CD4-positive, CD25-positive, alpha-beta regulatory T cell (primary cell): Measurements from ENCODE around the gene STARD13. TPM values are rescaled to one million over a fixed set of nuclear protein-coding genes. Genes with fewer than 3 reads are reported as not detected.

Experiments used
- ATAC-seq, 2 donors: fragments of 150-1000 bp; cut with Tn5 transposase; one replicate each; pipeline ENCODE4 v1.10.0; 2021; ENCODE audit warnings: low read depth in 2 of 2, moderate number of reproducible peaks in 2 of 2, moderate library complexity in 1 of 2
- DNase-seq, 3 donors: peaks; one replicate each; pipeline versions ENCODE4 v3.0.0 to v3.0.0-alpha.2; 2012 to 2022; ENCODE audit warnings: mixed read lengths in 1 of 3
- H3K27ac ChIP-seq: one replicate; pipeline ENCODE4 v1.7.0; 2013; ENCODE audit warnings: mild to moderate bottlenecking, low read length; ENCODE audit not compliant: insufficient read depth, poor library complexity, severe bottlenecking
- H3K27me3 ChIP-seq: one replicate; pipeline ENCODE4 v1.7.0; 2013; ENCODE audit warnings: low read length; ENCODE audit not compliant: control insufficient read depth, insufficient read depth
- H3K36me3 ChIP-seq: one replicate; pipeline ENCODE4 v1.7.0; 2013; ENCODE audit warnings: mild to moderate bottlenecking, low read length, moderate library complexity; ENCODE audit not compliant: control insufficient read depth, insufficient read depth
- H3K4me1 ChIP-seq: 2 replicates; pipeline ENCODE4 v1.7.0; 2013; ENCODE audit warnings: mild to moderate bottlenecking, low read length; ENCODE audit not compliant: insufficient read depth, control insufficient read depth, poor library complexity, severe bottlenecking
- H3K4me3 ChIP-seq: one replicate; pipeline ENCODE4 v1.7.0; 2013; ENCODE audit warnings: low read depth, mild to moderate bottlenecking, low read length, moderate library complexity
- H3K9me3 ChIP-seq, 2 experiments: 1 replicate in 1 of 2; 2 replicates in 1 of 2; pipeline ENCODE4 v1.7.0; 2013; ENCODE audit warnings: low read length in 2 of 2, mild to moderate bottlenecking in 1 of 2, moderate library complexity in 1 of 2; ENCODE audit not compliant: control insufficient read depth in 2 of 2
- H3K27ac Mint-ChIP-seq, 3 donors: one replicate each; pipeline ENCODE4 v1.8.0; 2020 to 2022; ENCODE audit warnings: mild to moderate bottlenecking in 3 of 3, mixed read lengths in 3 of 3, moderate library complexity in 2 of 3
- H3K27me3 Mint-ChIP-seq: one replicate; pipeline ENCODE4 v1.8.0; 2022; ENCODE audit warnings: mild to moderate bottlenecking, mixed read lengths
- H3K36me3 Mint-ChIP-seq: one replicate; pipeline ENCODE4 v1.8.0; 2020; ENCODE audit warnings: mixed read lengths
- H3K4me1 Mint-ChIP-seq, 4 donors: one replicate each; pipeline ENCODE4 v1.8.0; 2020 to 2022; ENCODE audit warnings: mixed read lengths in 4 of 4, mild to moderate bottlenecking in 1 of 4
- H3K4me3 Mint-ChIP-seq, 4 donors: one replicate each; pipeline ENCODE4 v1.8.0; 2020 to 2022; ENCODE audit warnings: mild to moderate bottlenecking in 4 of 4, mixed read lengths in 4 of 4, moderate library complexity in 3 of 4
- H3K9me3 Mint-ChIP-seq, 7 donors: one replicate each; pipeline ENCODE4 v1.8.0; 2020 to 2022; ENCODE audit warnings: mixed read lengths in 7 of 7, mild to moderate bottlenecking in 3 of 7, moderate library complexity in 2 of 7
- polyA plus RNA-seq, 4 donors: library from polyadenylated mRNA; unstranded; fragments of 300-500 nt; fragmentation: Illumina TruSeq; gene quantifications; one replicate each; pipeline ENCODE4 v1.2.3, GENCODE V29; 2021
- total RNA-seq: library from RNA; stranded (reverse); gene quantifications from one replicate; pipeline ENCODE4 v1.2.3, GENCODE V29; 2022

STARD13 gene
- total and polyA plus RNA-seq, 5 donors from 2014 or later, result not detected

- no peaks in the 10 kb centered on the region for H3K36me3 ChIP-seq
- Mint-ChIP-seq H3K4me1 (peaks cover 0 to 18% (median 11%) of the 10 kb centered on the region in 4 donors), H3K4me3 (no peak overlapping the region), H3K36me3 (no peaks in the 10 kb centered on the region), H3K27ac (no peak overlapping the region), H3K9me3 (peaks cover 0 to 2% (median 0%) of the 10 kb centered on the region in 7 donors), H3K27me3 (peaks cover 31% of the 10 kb centered on the region)
- DNase-seq (no peak), ATAC-seq (no peak)
- peaks cover 29% of the 10 kb centered on the region for H3K27me3 ChIP-seq
- H3K4me1 ChIP-seq, result peaks cover 7% of the 10 kb centered on the region
- no peak overlapping the region for H3K4me3 ChIP-seq
- no peaks in the 10 kb centered on the region for H3K9me3 ChIP-seq
- no peak overlapping the region for H3K27ac ChIP-seq
These were observed 1.8 kb upstream of the STARD13 start for GRCh38 chr13:33287142-33287882.

GRCh38 chr13:33286128-33286527 lies 573 bp upstream of the STARD13 start:
- no peaks in the 10 kb centered on the region for H3K9me3 ChIP-seq
- Mint-ChIP-seq H3K9me3 (peaks cover 0 to 2% (median 0%) of the 10 kb centered on the region in 7 donors), H3K4me3 (peak overlapping the region in 1 of 4 donors; percentile 83), H3K27ac (peak overlapping the region in 1 of 3 donors; percentile 25), H3K36me3 (no peaks in the 10 kb centered on the region), H3K27me3 (peaks cover 31% of the 10 kb centered on the region), H3K4me1 (peaks cover 0 to 18% (median 11%) of the 10 kb centered on the region in 4 donors)
- H3K36me3 ChIP-seq, result no peaks in the 10 kb centered on the region
- peaks cover 7% of the 10 kb centered on the region for H3K4me1 ChIP-seq
- H3K27me3 ChIP-seq, result peaks cover 31% of the 10 kb centered on the region
- H3K4me3 ChIP-seq, result peak overlapping the region; percentile 21
- DNase-seq (no peak), ATAC-seq (no peak)
- H3K27ac ChIP-seq, result no peak overlapping the region

DNA sequence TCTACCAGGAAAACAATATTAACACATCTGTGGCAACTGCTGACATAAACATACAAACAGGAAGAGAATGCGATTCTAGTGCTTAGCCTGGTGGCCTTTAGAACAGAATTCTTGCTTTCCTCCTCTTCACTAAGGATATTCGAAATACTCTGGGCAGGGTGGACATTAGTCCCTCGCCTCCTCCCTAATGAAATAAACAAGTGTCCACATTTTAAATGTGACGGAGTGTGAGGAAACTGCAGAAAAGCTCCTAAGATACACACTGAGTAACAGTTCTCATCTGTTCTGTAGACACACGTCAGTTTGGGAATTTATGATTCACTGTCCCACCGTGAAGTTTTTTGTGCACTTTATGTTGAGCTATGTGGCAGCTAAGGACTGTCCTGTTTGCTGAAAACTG lies 639 bp downstream of the STARD13 start:
- peaks cover 0 to 18% (median 11%) of the 10 kb centered on the region in 4 donors for H3K4me1 Mint-ChIP-seq
- Histone ChIP-seq H3K4me1 (peaks cover 7% of the 10 kb centered on the region), H3K9me3 (no peaks in the 10 kb centered on the region), H3K4me3 (no peak overlapping the region), H3K36me3 (no peaks in the 10 kb centered on the region), H3K27me3 (peaks cover 35% of the 10 kb centered on the region), H3K27ac (no peak overlapping the region)
- H3K9me3 Mint-ChIP-seq, result peaks cover 0 to 2% (median 0%) of the 10 kb centered on the region in 7 donors
- no peaks in the 10 kb centered on the region for H3K36me3 Mint-ChIP-seq
- ATAC-seq (no peak), DNase-seq (no peak)
- H3K27me3 Mint-ChIP-seq, result peaks cover 31% of the 10 kb centered on the region
- H3K27ac Mint-ChIP-seq, result no peak overlapping the region
- peak overlapping the region in 1 of 4 donors; percentile 83 for H3K4me3 Mint-ChIP-seq

- H3K27ac Mint-ChIP-seq, result no peak overlapping the region
These were observed 1.5 kb downstream of the STARD13 start for GRCh38 chr13:33284031-33284430.

DNA sequence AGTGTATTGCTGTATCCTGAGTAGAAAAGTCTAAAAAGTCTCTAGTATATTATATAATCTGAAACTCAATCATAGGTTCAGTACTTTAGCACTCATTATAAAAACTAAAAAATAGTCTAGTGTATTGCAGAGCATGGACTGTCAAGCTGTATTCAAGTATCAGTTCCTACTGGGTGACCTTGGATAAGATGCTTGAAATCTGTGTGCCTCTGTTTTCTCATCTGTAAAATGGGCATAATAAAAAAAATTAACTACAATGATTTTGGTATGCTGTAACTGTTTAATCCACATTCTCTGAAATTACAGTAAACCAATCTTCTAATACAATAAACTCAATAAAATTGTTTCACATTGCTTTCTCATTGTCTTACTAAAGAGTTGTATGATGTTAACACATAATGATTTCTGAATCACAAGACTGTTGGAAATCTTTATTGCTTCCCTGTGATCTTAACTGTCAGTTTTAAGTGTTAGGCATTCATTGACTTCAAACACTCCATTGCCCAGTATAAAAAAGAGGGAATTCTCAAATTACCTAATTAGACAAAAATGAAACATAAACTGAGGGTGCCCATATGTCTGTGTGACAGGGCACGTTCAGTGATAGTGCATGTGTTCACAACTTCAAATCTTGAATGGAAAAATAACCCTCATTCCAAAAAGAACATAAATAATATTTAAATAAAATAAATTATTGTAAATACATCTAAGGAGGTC lies 2.2 kb downstream of the STARD13 start:
- H3K27ac Mint-ChIP-seq, result no peak overlapping the region
- DNase-seq (no peak), ATAC-seq (no peak)
- H3K36me3 ChIP-seq, result no peaks in the 10 kb centered on the region
- H3K4me3 Mint-ChIP-seq, result no peak overlapping the region
- no peak overlapping the region for H3K4me3 ChIP-seq
- H3K36me3 Mint-ChIP-seq, result no peaks in the 10 kb centered on the region
- H3K4me1 ChIP-seq, result peaks cover 7% of the 10 kb centered on the region
- peaks cover 35% of the 10 kb centered on the region for H3K27me3 ChIP-seq
- peaks cover 0 to 18% (median 11%) of the 10 kb centered on the region in 4 donors for H3K4me1 Mint-ChIP-seq
- no peak overlapping the region for H3K27ac ChIP-seq
- peaks cover 0 to 2% (median 0%) of the 10 kb centered on the region in 7 donors for H3K9me3 Mint-ChIP-seq
- H3K27me3 Mint-ChIP-seq, result peaks cover 36% of the 10 kb centered on the region
- no peaks in the 10 kb centered on the region for H3K9me3 ChIP-seq

More at GRCh38 chr13:33284031-33284430, 1.5 kb downstream of the STARD13 start:
- H3K9me3 ChIP-seq, result no peaks in the 10 kb centered on the region
- peaks cover 31% of the 10 kb centered on the region for H3K27me3 Mint-ChIP-seq
- no peak overlapping the region for H3K4me3 ChIP-seq
- peaks cover 0 to 2% (median 0%) of the 10 kb centered on the region in 7 donors for H3K9me3 Mint-ChIP-seq
- no peak for ATAC-seq
- H3K4me3 Mint-ChIP-seq, result no peak overlapping the region
- H3K36me3 ChIP-seq, result no peaks in the 10 kb centered on the region
- H3K27ac ChIP-seq, result no peak overlapping the region
- peaks cover 7% of the 10 kb centered on the region for H3K4me1 ChIP-seq
- peaks cover 35% of the 10 kb centered on the region for H3K27me3 ChIP-seq
- no peaks in the 10 kb centered on the region for H3K36me3 Mint-ChIP-seq
- peaks cover 0 to 18% (median 11%) of the 10 kb centered on the region in 4 donors for H3K4me1 Mint-ChIP-seq
- DNase-seq, result no peak

- Mint-ChIP-seq H3K9me3 (peaks cover 0 to 2% (median 0%) of the 10 kb centered on the region in 7 donors), H3K27me3 (peaks cover 37% of the 10 kb centered on the region), H3K4me1 (peaks cover 0 to 18% (median 11%) of the 10 kb centered on the region in 4 donors), H3K36me3 (no peaks in the 10 kb centered on the region), H3K27ac (no peak overlapping the region), H3K4me3 (no peak overlapping the region)
- no peaks in the 10 kb centered on the region for H3K9me3 ChIP-seq
- ATAC-seq (no peak), DNase-seq (no peak)
- H3K4me3 ChIP-seq, result no peak overlapping the region
- H3K27me3 ChIP-seq, result peaks cover 29% of the 10 kb centered on the region
- peaks cover 7% of the 10 kb centered on the region for H3K4me1 ChIP-seq
- H3K27ac ChIP-seq, result no peak overlapping the region
- H3K36me3 ChIP-seq, result no peaks in the 10 kb centered on the region
These were observed 3.5 kb downstream of the STARD13 start for GRCh38 chr13:33281951-33282595.

DNA sequence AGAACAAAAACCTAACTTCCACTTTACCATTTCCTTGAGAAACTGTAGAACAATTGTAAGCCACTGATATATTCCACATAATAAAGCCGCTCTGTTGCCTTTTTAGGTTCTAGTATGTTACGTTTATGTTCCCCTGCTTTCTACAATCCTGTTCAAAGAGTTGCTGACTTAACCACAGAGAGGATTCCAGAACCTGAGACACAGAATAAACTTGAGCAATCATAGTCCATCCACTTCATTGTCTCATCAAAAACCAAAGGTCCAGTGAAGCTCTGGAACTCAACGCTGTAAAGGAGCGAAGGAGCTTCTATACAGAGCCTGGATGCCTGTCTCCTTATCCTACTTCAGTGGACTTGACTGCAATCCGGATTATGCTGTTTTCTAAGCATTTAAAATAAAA lies 4.6 kb downstream of the STARD13 start:
- Mint-ChIP-seq H3K27ac (no peak overlapping the region), H3K27me3 (peaks cover 28% of the 10 kb centered on the region), H3K9me3 (peaks cover 0 to 2% (median 0%) of the 10 kb centered on the region in 7 donors), H3K4me1 (peaks cover 0 to 11% (median 8%) of the 10 kb centered on the region in 4 donors), H3K36me3 (no peaks in the 10 kb centered on the region), H3K4me3 (no peak overlapping the region)
- DNase-seq (no peak), ATAC-seq (no peak)
- H3K4me1 ChIP-seq, result peaks cover 7% of the 10 kb centered on the region
- H3K4me3 ChIP-seq, result no peak overlapping the region
- no peaks in the 10 kb centered on the region for H3K36me3 ChIP-seq
- H3K27me3 ChIP-seq, result peaks cover 25% of the 10 kb centered on the region
- H3K27ac ChIP-seq, result no peak overlapping the region
- H3K9me3 ChIP-seq, result no peaks in the 10 kb centered on the region
